Activated T-cell treated with anti-CD3 and anti-CD28 coated beads, Interleukin-2, amount 50 U/mL, for 24 hours (primary cell): ENCODE measurements around the gene TRIM47.
"Not testable (repeated sequence)": the region's sequence is repeated elsewhere in the genome, so short reads cannot be mapped to it uniquely, and the experiment has no call there.

Experiments
- DNase-seq: peaks from one replicate; pipeline ENCODE4 v3.0.0-alpha.2; 2020
- H3K27ac Mint-ChIP-seq: 2 replicates; pipeline ENCODE4 v1.8.0; 2020; ENCODE audit warnings: mild to moderate bottlenecking, mixed read lengths
- H3K27me3 Mint-ChIP-seq: 2 replicates; pipeline ENCODE4 v1.8.0; 2020; ENCODE audit warnings: mixed read lengths
- H3K36me3 Mint-ChIP-seq: 2 replicates; pipeline ENCODE4 v1.8.0; 2020; ENCODE audit warnings: low read depth, mixed read lengths
- H3K4me1 Mint-ChIP-seq: 2 replicates; pipeline ENCODE4 v1.8.0; 2020; ENCODE audit warnings: low read depth, mixed read lengths
- H3K4me3 Mint-ChIP-seq: 2 replicates; pipeline ENCODE4 v1.8.0; 2020; ENCODE audit warnings: mild to moderate bottlenecking, moderate library complexity, mixed read lengths
- H3K9me3 Mint-ChIP-seq: 2 replicates; pipeline ENCODE4 v1.8.0; 2020; ENCODE audit warnings: mixed read lengths

The TRIM47 gene

GRCh38 chr17:75854101-75854748, 24.2 kb downstream of the TRIM47 start:
- no peaks in the 10 kb centered on the region for H3K9me3 Mint-ChIP-seq
- no peak overlapping the region for H3K27ac Mint-ChIP-seq
- DNase-seq, result no peak
- peaks cover 37% of the 10 kb centered on the region for H3K4me1 Mint-ChIP-seq
- H3K4me3 Mint-ChIP-seq, result no peak overlapping the region
- H3K27me3 Mint-ChIP-seq, result no peaks in the 10 kb centered on the region
- H3K36me3 Mint-ChIP-seq, result peaks cover 23% of the 10 kb centered on the region

- peaks cover 34% of the 10 kb centered on the region for H3K4me1 Mint-ChIP-seq
- H3K36me3 Mint-ChIP-seq, result peaks cover 29% of the 10 kb centered on the region
- DNase-seq, result no peak
- no peak overlapping the region for H3K4me3 Mint-ChIP-seq
- no peaks in the 10 kb centered on the region for H3K27me3 Mint-ChIP-seq
- H3K27ac Mint-ChIP-seq, result peak overlapping the region; percentile 73
- H3K9me3 Mint-ChIP-seq, result no peaks in the 10 kb centered on the region
Observed at GRCh38 chr17:75853433-75853832, 24.9 kb downstream of the TRIM47 start.

GRCh38 chr17:75851693-75851991, 26.7 kb downstream of the TRIM47 start:
- not testable (repeated sequence) for H3K9me3 Mint-ChIP-seq, H3K4me3 Mint-ChIP-seq, H3K27me3 Mint-ChIP-seq, DNase-seq
- Mint-ChIP-seq H3K36me3 (peaks cover 47% of the 10 kb centered on the region), H3K27ac (peak overlapping the region; percentile 60), H3K4me1 (peaks cover 32% of the 10 kb centered on the region)

GRCh38 chr17:75850928-75851692, 27.3 kb downstream of the TRIM47 start:
- no peak for DNase-seq
- Mint-ChIP-seq H3K4me1 (peaks cover 27% of the 10 kb centered on the region), H3K4me3 (no peak overlapping the region), H3K9me3 (no peaks in the 10 kb centered on the region), H3K36me3 (peaks cover 52% of the 10 kb centered on the region), H3K27me3 (no peaks in the 10 kb centered on the region), H3K27ac (peak overlapping the region; percentile 60)

- Mint-ChIP-seq H3K4me1 (peaks cover 36% of the 10 kb centered on the region), H3K36me3 (peaks cover 62% of the 10 kb centered on the region), H3K9me3 (no peaks in the 10 kb centered on the region), H3K27me3 (no peaks in the 10 kb centered on the region), H3K4me3 (no peak overlapping the region), H3K27ac (no peak overlapping the region)
- no peak for DNase-seq
Observed at GRCh38 chr17:75849724-75850123, 28.7 kb downstream of the TRIM47 start.

- Mint-ChIP-seq H3K4me3 (no peak overlapping the region), H3K4me1 (peaks cover 33% of the 10 kb centered on the region), H3K36me3 (peaks cover 62% of the 10 kb centered on the region), H3K27me3 (no peaks in the 10 kb centered on the region), H3K27ac (no peak overlapping the region), H3K9me3 (no peaks in the 10 kb centered on the region)
- DNase-seq, result no peak
Observed at GRCh38 chr17:75849279-75849646, 29.1 kb downstream of the TRIM47 start.

GRCh38 chr17:75848523-75849278, 29.7 kb downstream of the TRIM47 start:
- H3K9me3 Mint-ChIP-seq, result no peaks in the 10 kb centered on the region

GRCh38 chr17:75847614-75848522, 30.5 kb downstream of the TRIM47 start:
- no peak for DNase-seq
- H3K4me3 Mint-ChIP-seq, result no peak overlapping the region
- H3K4me1 Mint-ChIP-seq, result peaks cover 28% of the 10 kb centered on the region
- H3K27me3 Mint-ChIP-seq, result no peaks in the 10 kb centered on the region
- no peaks in the 10 kb centered on the region for H3K9me3 Mint-ChIP-seq
- H3K36me3 Mint-ChIP-seq, result peaks cover 72% of the 10 kb centered on the region
- H3K27ac Mint-ChIP-seq, result peak overlapping the region; percentile 79

More at GRCh38 chr17:75848523-75849278, 29.7 kb downstream of the TRIM47 start:
- Mint-ChIP-seq H3K27ac (peak overlapping the region; percentile 79), H3K4me1 (peaks cover 32% of the 10 kb centered on the region), H3K27me3 (no peaks in the 10 kb centered on the region), H3K4me3 (no peak overlapping the region), H3K36me3 (peaks cover 67% of the 10 kb centered on the region)
- peak; percentile 87 for DNase-seq

- no peaks in the 10 kb centered on the region for H3K27me3 Mint-ChIP-seq
- H3K36me3 Mint-ChIP-seq, result peaks cover 77% of the 10 kb centered on the region
Observed at GRCh38 chr17:75846692-75847613, 31.4 kb downstream of the TRIM47 start.

GRCh38 chr17:75845933-75846691, 32.3 kb downstream of the TRIM47 start:
- Mint-ChIP-seq H3K4me1 (peaks cover 28% of the 10 kb centered on the region), H3K27ac (peak overlapping the region; percentile 77), H3K27me3 (no peaks in the 10 kb centered on the region), H3K36me3 (peaks cover 75% of the 10 kb centered on the region), H3K9me3 (no peaks in the 10 kb centered on the region), H3K4me3 (no peak overlapping the region)
- DNase-seq, result no peak

More at GRCh38 chr17:75846692-75847613, 31.4 kb downstream of the TRIM47 start:
- Mint-ChIP-seq H3K4me1 (peaks cover 30% of the 10 kb centered on the region), H3K4me3 (no peak overlapping the region), H3K27ac (peak overlapping the region; percentile 55), H3K9me3 (no peaks in the 10 kb centered on the region)
- DNase-seq, result no peak

- Mint-ChIP-seq H3K4me3 (peak overlapping the region; percentile 96), H3K4me1 (peaks cover 29% of the 10 kb centered on the region), H3K36me3 (peaks cover 77% of the 10 kb centered on the region), H3K27ac (peak overlapping the region; percentile 96), H3K9me3 (no peaks in the 10 kb centered on the region), H3K27me3 (no peaks in the 10 kb centered on the region)
- DNase-seq, result peak; percentile 77
Observed at GRCh38 chr17:75845058-75845711, 33.2 kb downstream of the TRIM47 start.

GRCh38 chr17:75844530-75845057, 33.8 kb downstream of the TRIM47 start:
- DNase-seq, result no peak
- peak overlapping the region; percentile 96 for H3K27ac Mint-ChIP-seq

More at GRCh38 chr17:75844530-75845057, 33.8 kb downstream of the TRIM47 start:
- H3K27me3 Mint-ChIP-seq, result no peaks in the 10 kb centered on the region
- H3K4me1 Mint-ChIP-seq, result peaks cover 29% of the 10 kb centered on the region
- H3K4me3 Mint-ChIP-seq, result peak overlapping the region; percentile 96
- no peaks in the 10 kb centered on the region for H3K9me3 Mint-ChIP-seq
- peaks cover 78% of the 10 kb centered on the region for H3K36me3 Mint-ChIP-seq
